Measurements from ENCODE around the gene PRDM16. TPM values are rescaled to one million over a fixed set of nuclear protein-coding genes. Genes with fewer than 3 reads are reported as not detected.

PRDM16 gene
- total and polyA plus RNA-seq, 2 donors (not counting 1 experiment from before 2014, with no cell fraction given), result 0.03 to 0.12 TPM

DNA sequence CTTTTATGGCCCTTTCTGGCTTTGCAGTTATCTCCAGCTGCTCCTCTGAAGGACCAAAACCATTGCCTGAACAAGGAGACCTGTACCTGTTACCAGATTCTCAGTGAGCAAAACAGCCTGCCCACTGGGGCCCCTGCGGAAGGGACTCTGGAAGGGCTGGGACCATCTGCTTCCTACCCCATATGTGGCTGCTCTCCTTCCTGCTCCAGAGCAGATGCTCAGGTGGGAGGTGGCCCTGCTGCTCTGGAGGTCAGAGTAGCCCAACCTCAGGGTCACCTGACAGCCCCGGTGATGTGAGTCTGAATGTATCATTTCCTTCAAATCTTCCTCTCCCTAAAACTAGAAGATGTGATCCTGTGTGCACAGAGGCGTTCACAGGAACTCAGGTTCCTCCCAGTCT is 33.6 kb downstream of the PRDM16 start:
- ATAC-seq (ENCODE audit: low read depth) (no peak), DNase-seq (no peak)
- Histone ChIP-seq H3K27me3 (replicated peaks in 1 of 4; ENCODE audit: control extremely low read depth in 1 of 4, control insufficient read depth in 3 of 4, insufficient read depth in 4 of 4, low read length in 3 of 4) (no peaks in the 10 kb centered on the region), H3K9me3 (ENCODE audit: control extremely low read depth in 1 of 3, control insufficient read depth in 2 of 3, insufficient read depth in 1 of 3, low read length in 2 of 3) (peaks cover 0 to 2% (median 0%) of the 10 kb centered on the region in 3 donors), H3K27ac (ENCODE audit: low read length in 2 of 2) (no peak overlapping the region), H3K9ac (ENCODE audit: low read length) (no peak overlapping the region), H4K20me1 (ENCODE audit: control insufficient read depth, insufficient read depth, low read length, poor library complexity, severe bottlenecking) (no peaks in the 10 kb centered on the region), H3K79me2 (ENCODE audit: control insufficient read depth, insufficient read depth, low read length) (no peaks in the 10 kb centered on the region), H3K4me1 (ENCODE audit: control insufficient read depth in 2 of 2, insufficient read depth in 2 of 2, low read length in 2 of 2) (no peaks in the 10 kb centered on the region), H3K4me2 (replicated peaks; ENCODE audit: low read depth, low read length, poor library complexity, severe bottlenecking) (no peak overlapping the region), H3K4me3 (ENCODE audit: control extremely low read depth in 1 of 5, extremely low read depth in 1 of 5, insufficient read depth in 1 of 5, low read depth in 2 of 5, low read length in 4 of 5) (no peak overlapping the region), H3K36me3 (replicated peaks in 1 of 2; ENCODE audit: control extremely low read depth in 1 of 2, control insufficient read depth in 1 of 2, extremely low read depth in 1 of 2, insufficient read depth in 2 of 2, low read length in 1 of 2) (no peaks in the 10 kb centered on the region), H2AFZ (ENCODE audit: insufficient read depth, low read depth, low read length, poor library complexity, severe bottlenecking) (no peak overlapping the region)
- Mint-ChIP-seq H3K27ac (no peak overlapping the region), H3K27me3 (peaks cover 3% of the 10 kb centered on the region), H3K4me3 (no peak overlapping the region), H3K9me3 (ENCODE audit: insufficient read depth) (no peaks in the 10 kb centered on the region), H3K4me1 (no peaks in the 10 kb centered on the region)
- TF ChIP-seq, protein P1, sequence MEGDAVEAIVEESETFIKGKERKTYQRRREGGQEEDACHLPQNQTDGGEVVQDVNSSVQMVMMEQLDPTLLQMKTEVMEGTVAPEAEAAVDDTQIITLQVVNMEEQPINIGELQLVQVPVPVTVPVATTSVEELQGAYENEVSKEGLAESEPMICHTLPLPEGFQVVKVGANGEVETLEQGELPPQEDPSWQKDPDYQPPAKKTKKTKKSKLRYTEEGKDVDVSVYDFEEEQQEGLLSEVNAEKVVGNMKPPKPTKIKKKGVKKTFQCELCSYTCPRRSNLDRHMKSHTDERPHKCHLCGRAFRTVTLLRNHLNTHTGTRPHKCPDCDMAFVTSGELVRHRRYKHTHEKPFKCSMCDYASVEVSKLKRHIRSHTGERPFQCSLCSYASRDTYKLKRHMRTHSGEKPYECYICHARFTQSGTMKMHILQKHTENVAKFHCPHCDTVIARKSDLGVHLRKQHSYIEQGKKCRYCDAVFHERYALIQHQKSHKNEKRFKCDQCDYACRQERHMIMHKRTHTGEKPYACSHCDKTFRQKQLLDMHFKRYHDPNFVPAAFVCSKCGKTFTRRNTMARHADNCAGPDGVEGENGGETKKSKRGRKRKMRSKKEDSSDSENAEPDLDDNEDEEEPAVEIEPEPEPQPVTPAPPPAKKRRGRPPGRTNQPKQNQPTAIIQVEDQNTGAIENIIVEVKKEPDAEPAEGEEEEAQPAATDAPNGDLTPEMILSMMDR (IDR thresholded peaks at IDR 0.05), result no peak
- TF ChIP-seq EZH2 (IDR thresholded peaks at IDR 0.05; ENCODE audit: borderline replicate concordance, insufficient read depth, low read depth, low read length, poor library complexity, severe bottlenecking), result no peak
- intact Hi-C loops (cut with micrococcal nuclease), result no loop called here
- 15% methylated on average over 2 of the region's 3 CpGs for WGBS (ENCODE audit: insufficient coverage)
- POLR2A ChIA-PET, result no interaction called here
- CTCF ChIA-PET, result no interaction called here

DNA sequence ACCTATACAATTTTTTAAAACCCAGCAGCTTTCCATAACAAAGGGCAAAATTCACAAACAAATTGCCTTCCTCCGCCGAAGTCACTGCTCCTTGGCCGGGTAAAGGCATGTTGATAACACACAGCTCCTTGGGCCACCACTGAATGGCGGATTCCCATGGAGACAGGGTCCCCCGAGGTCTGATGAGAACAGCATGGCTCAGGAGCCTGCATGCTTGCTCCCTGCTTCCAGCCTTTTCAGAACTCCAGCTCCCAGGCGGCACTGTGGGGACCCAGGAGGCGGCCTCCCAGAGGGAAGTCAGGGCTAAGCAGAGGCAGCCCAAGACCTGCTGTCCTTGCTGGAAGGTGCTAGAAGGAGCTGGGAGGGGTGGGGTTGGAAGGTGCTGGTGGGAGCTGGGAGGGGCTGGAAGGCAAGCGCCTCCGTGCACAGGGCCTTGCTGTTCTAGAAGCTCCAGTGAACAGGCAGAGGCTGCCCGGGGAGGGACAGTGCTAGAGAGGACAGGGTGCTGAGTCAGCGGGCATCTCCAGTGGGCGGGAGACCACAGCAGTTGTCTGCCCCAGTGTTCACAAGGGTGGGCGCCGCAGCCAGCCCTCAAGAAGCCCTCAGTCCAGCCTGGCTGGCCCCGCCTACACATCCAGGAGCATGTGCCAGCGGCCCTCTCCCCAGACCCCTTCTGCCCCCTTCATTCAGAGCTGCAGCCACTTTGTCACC is 35.1 kb downstream of the PRDM16 start:
- H3K4me1 Mint-ChIP-seq, result no peaks in the 10 kb centered on the region
- Histone ChIP-seq H3K4me2 (replicated peaks; ENCODE audit: low read depth, low read length, poor library complexity, severe bottlenecking) (no peak overlapping the region), H2AFZ (ENCODE audit: insufficient read depth, low read depth, low read length, poor library complexity, severe bottlenecking) (no peak overlapping the region), H3K9ac (ENCODE audit: low read length) (no peak overlapping the region), H3K36me3 (replicated peaks in 1 of 2; ENCODE audit: control extremely low read depth in 1 of 2, control insufficient read depth in 1 of 2, extremely low read depth in 1 of 2, insufficient read depth in 2 of 2, low read length in 1 of 2) (no peaks in the 10 kb centered on the region), H3K9me3 (ENCODE audit: control extremely low read depth in 1 of 3, control insufficient read depth in 2 of 3, insufficient read depth in 1 of 3, low read length in 2 of 3) (peaks cover 0 to 9% (median 0%) of the 10 kb centered on the region in 3 donors), H4K20me1 (ENCODE audit: control insufficient read depth, insufficient read depth, low read length, poor library complexity, severe bottlenecking) (no peaks in the 10 kb centered on the region), H3K27ac (ENCODE audit: low read length in 2 of 2) (no peak overlapping the region), H3K27me3 (replicated peaks in 1 of 4; ENCODE audit: control extremely low read depth in 1 of 4, control insufficient read depth in 3 of 4, insufficient read depth in 4 of 4, low read length in 3 of 4) (peaks cover 0 to 2% (median 0%) of the 10 kb centered on the region in 4 experiments), H3K79me2 (ENCODE audit: control insufficient read depth, insufficient read depth, low read length) (no peaks in the 10 kb centered on the region), H3K4me3 (ENCODE audit: control extremely low read depth in 1 of 5, extremely low read depth in 1 of 5, insufficient read depth in 1 of 5, low read depth in 2 of 5, low read length in 4 of 5) (no peak overlapping the region), H3K4me1 (ENCODE audit: control insufficient read depth in 2 of 2, insufficient read depth in 2 of 2, low read length in 2 of 2) (no peaks in the 10 kb centered on the region)
- ChIA-PET CTCF (no interaction called here), POLR2A (no interaction called here)
- no peak overlapping the region for H3K27ac Mint-ChIP-seq
- H3K9me3 Mint-ChIP-seq (ENCODE audit: insufficient read depth), result no peaks in the 10 kb centered on the region
- peaks cover 4% of the 10 kb centered on the region for H3K27me3 Mint-ChIP-seq
- H3K4me3 Mint-ChIP-seq, result no peak overlapping the region
- 88% methylated on average over 16 of the region's 16 CpGs for WGBS (ENCODE audit: insufficient coverage)
- DNase-seq (no peak), ATAC-seq (ENCODE audit: low read depth) (no peak)
- intact Hi-C loops (cut with micrococcal nuclease), result no loop called here
- TF ChIP-seq, protein P1 (IDR thresholded peaks at IDR 0.05), result no peak
- TF ChIP-seq EZH2 (IDR thresholded peaks at IDR 0.05; ENCODE audit: borderline replicate concordance, insufficient read depth, low read depth, low read length, poor library complexity, severe bottlenecking), result no peak
